HEK293 (cell line): Measurements from ENCODE around the gene OPN1SW.

Experiments
- CTCF ChIA-PET: fragments of 350-600 bp; formaldehyde crosslinking; extraction: SDS; loops from one replicate; lab custom pipeline; 2021; ENCODE audit warnings: antibody characterized with exemption; lab: Yijun Ruan, JAX
- POLR2A ChIA-PET: fragments of 300-600 bp; formaldehyde crosslinking; extraction: SDS; loops from one replicate; lab custom pipeline; 2020; ENCODE audit warnings: antibody characterized with exemption, inconsistent platforms; lab: Yijun Ruan, JAX
- H3K27ac ChIP-seq: fragments of 200-500 bp; sonication (Bioruptor generic); 2 replicates; pipeline ENCODE4 v1.5.1; 2014; ENCODE audit warnings: low read depth, low read length, control low read depth, inconsistent platforms; ENCODE audit errors: extremely low read depth
- H3K36me3 ChIP-seq, 2 experiments: fragments of 200-500 bp in 1 of 2; sonication (Bioruptor generic) in 1 of 2; 1 replicate in 1 of 2; 2 replicates in 1 of 2; pipeline ENCODE4 v1.5.1; 2014 to 2017; ENCODE audit warnings: inconsistent platforms in 2 of 2, low read length in 2 of 2; ENCODE audit not compliant: control insufficient read depth in 2 of 2, insufficient read depth in 1 of 2
- H3K4me1 ChIP-seq: fragments of 200-500 bp; sonication (Bioruptor generic); 2 replicates; pipeline ENCODE4 v1.5.1; 2014; ENCODE audit warnings: mild to moderate bottlenecking, low read length, inconsistent platforms; ENCODE audit not compliant: control insufficient read depth, insufficient read depth
- H3K4me3 ChIP-seq: 2 replicates; pipeline ENCODE4 v1.5.1; 2011; ENCODE audit warnings: low read depth, mild to moderate bottlenecking, control low read depth, low read length, moderate library complexity
- H3K9me3 ChIP-seq: fragments of 200-500 bp; sonication (Bioruptor generic); 2 replicates; pipeline ENCODE4 v1.5.1; 2014; ENCODE audit warnings: low read depth, low read length, inconsistent platforms; ENCODE audit not compliant: control insufficient read depth, insufficient read depth
- HOXD13 ChIP-seq: sonication (generic); formaldehyde crosslinking; IDR thresholded peaks from 2 replicates; pipeline ENCODE4 v1.8.0; 2022; ENCODE audit warnings: missing genetic modification reagents, borderline replicate concordance
- ZBTB7A ChIP-seq: fragments of 450-650 bp; formaldehyde crosslinking; IDR thresholded peaks from 2 replicates; pipeline ENCODE4 v1.5.1; 2016; ENCODE audit warnings: low read depth, missing biosample characterization, missing genetic modification characterization
- ZIC2 ChIP-seq: fragments of 450-650 bp; formaldehyde crosslinking; IDR thresholded peaks from 2 replicates; pipeline ENCODE4 v1.5.1; 2016; ENCODE audit warnings: missing biosample characterization, missing genetic modification characterization
- ZNF16 ChIP-seq: fragments of 450-650 bp; formaldehyde crosslinking; IDR thresholded peaks from 2 replicates; pipeline ENCODE4 v1.5.1; 2016; ENCODE audit warnings: low read depth, missing biosample characterization, missing genetic modification characterization
- ZNF223 ChIP-seq: fragments of 450-650 bp; formaldehyde crosslinking; IDR thresholded peaks from 2 replicates; pipeline ENCODE4 v1.5.1; 2016; ENCODE audit warnings: missing biosample characterization, missing genetic modification characterization
- ZNF335 ChIP-seq: fragments of 450-650 bp; formaldehyde crosslinking; conservative IDR thresholded peaks from 2 replicates; pipeline ENCODE4 v1.5.1; 2016; ENCODE audit warnings: missing biosample characterization, missing genetic modification characterization
- ZNF391 ChIP-seq: fragments of 450-650 bp; formaldehyde crosslinking; IDR thresholded peaks from 2 replicates; pipeline ENCODE4 v1.5.1; 2016; ENCODE audit warnings: low read depth, missing biosample characterization, missing genetic modification characterization, borderline replicate concordance
- ZNF404 ChIP-seq: fragments of 450-650 bp; formaldehyde crosslinking; IDR thresholded peaks from 2 replicates; pipeline ENCODE4 v1.5.1; 2017; ENCODE audit warnings: missing biosample characterization, missing genetic modification characterization
- ZNF501 ChIP-seq: fragments of 450-650 bp; formaldehyde crosslinking; IDR thresholded peaks from 2 replicates; pipeline ENCODE4 v1.5.1; 2016; ENCODE audit warnings: missing biosample characterization, missing genetic modification characterization
- ZNF555 ChIP-seq: fragments of 450-650 bp; formaldehyde crosslinking; conservative IDR thresholded peaks from 2 replicates; pipeline ENCODE4 v1.5.1; 2017; ENCODE audit warnings: missing biosample characterization, mild to moderate bottlenecking, missing genetic modification characterization, inconsistent platforms
- ZNF654 ChIP-seq: fragments of 450-650 bp; formaldehyde crosslinking; IDR thresholded peaks from 2 replicates; pipeline ENCODE4 v1.5.1; 2016; ENCODE audit warnings: low read depth, missing biosample characterization, missing genetic modification characterization
- ZNF670 ChIP-seq: fragments of 450-650 bp; formaldehyde crosslinking; IDR thresholded peaks from 2 replicates; pipeline ENCODE4 v1.5.1; 2016; ENCODE audit warnings: missing biosample characterization, missing genetic modification characterization, low read depth
- TF ChIP-seq, protein P1 (sequence below): fragments of 450-650 bp; formaldehyde crosslinking; IDR thresholded peaks from 2 replicates; pipeline ENCODE4 v1.5.1; 2016; ENCODE audit warnings: missing biosample characterization, missing genetic modification characterization
- TF ChIP-seq, protein P2 (sequence below): fragments of 450-650 bp; formaldehyde crosslinking; IDR thresholded peaks from 2 replicates; pipeline ENCODE4 v1.5.1; 2016; ENCODE audit warnings: missing biosample characterization, missing genetic modification characterization, borderline replicate concordance
- TF ChIP-seq, protein P3 (sequence below): fragments of 450-650 bp; formaldehyde crosslinking; IDR thresholded peaks from 2 replicates; pipeline ENCODE4 v1.5.1; 2016; ENCODE audit warnings: missing biosample characterization, missing genetic modification characterization
- TF ChIP-seq, protein P4 (sequence below): fragments of 450-650 bp; formaldehyde crosslinking; IDR thresholded peaks from 2 replicates; pipeline ENCODE4 v1.5.1; 2017; ENCODE audit warnings: missing biosample characterization, missing genetic modification characterization

Gene OPN1SW

DNA sequence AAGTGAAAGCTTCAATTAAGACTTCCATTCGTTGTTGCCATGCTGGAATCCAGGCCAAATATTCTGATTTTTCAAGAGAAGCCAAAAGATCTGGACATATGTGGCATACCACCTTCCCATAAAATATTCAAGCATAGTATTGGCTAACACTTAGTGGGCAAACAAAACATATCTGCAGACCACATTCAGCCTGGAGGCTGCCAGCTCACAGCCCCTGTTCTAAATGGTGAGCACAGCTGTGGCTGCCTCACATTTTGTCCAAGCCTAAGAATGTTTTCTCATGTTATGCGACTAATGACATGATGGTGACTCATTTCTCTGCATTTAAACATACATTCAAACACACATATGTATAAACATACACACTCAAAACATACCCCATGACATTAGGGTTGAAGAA lies 47.0 kb downstream of the OPN1SW start:
- Histone ChIP-seq H3K27ac (no peak overlapping the region), H3K36me3 (no peaks in the 10 kb centered on the region), H3K9me3 (no peaks in the 10 kb centered on the region), H3K4me1 (no peaks in the 10 kb centered on the region), H3K4me3 (no peak overlapping the region)
- ChIA-PET POLR2A (no interaction called here), CTCF (no interaction called here)
- TF ChIP-seq ZNF223 (tag by site-specific recombination) (no peak), ZNF335 (tag by site-specific recombination) (no peak), HOXD13 (CRISPR knock-in tag) (no peak), ZNF654 (tag by site-specific recombination) (no peak), ZNF501 (no peak)
- TF ChIP-seq, protein P1, sequence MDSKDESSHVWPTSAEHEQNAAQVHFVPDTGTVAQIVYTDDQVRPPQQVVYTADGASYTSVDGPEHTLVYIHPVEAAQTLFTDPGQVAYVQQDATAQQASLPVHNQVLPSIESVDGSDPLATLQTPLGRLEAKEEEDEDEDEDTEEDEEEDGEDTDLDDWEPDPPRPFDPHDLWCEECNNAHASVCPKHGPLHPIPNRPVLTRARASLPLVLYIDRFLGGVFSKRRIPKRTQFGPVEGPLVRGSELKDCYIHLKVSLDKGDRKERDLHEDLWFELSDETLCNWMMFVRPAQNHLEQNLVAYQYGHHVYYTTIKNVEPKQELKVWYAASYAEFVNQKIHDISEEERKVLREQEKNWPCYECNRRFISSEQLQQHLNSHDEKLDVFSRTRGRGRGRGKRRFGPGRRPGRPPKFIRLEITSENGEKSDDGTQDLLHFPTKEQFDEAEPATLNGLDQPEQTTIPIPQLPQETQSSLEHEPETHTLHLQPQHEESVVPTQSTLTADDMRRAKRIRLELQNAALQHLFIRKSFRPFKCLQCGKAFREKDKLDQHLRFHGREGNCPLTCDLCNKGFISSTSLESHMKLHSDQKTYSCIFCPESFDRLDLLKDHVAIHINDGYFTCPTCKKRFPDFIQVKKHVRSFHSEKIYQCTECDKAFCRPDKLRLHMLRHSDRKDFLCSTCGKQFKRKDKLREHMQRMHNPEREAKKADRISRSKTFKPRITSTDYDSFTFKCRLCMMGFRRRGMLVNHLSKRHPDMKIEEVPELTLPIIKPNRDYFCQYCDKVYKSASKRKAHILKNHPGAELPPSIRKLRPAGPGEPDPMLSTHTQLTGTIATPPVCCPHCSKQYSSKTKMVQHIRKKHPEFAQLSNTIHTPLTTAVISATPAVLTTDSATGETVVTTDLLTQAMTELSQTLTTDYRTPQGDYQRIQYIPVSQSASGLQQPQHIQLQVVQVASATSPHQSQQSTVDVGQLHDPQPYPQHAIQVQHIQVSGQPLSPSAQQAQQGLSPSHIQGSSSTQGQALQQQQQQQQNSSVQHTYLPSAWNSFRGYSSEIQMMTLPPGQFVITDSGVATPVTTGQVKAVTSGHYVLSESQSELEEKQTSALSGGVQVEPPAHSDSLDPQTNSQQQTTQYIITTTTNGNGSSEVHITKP (tag by site-specific recombination) = no peak
- TF ChIP-seq, protein P2, sequence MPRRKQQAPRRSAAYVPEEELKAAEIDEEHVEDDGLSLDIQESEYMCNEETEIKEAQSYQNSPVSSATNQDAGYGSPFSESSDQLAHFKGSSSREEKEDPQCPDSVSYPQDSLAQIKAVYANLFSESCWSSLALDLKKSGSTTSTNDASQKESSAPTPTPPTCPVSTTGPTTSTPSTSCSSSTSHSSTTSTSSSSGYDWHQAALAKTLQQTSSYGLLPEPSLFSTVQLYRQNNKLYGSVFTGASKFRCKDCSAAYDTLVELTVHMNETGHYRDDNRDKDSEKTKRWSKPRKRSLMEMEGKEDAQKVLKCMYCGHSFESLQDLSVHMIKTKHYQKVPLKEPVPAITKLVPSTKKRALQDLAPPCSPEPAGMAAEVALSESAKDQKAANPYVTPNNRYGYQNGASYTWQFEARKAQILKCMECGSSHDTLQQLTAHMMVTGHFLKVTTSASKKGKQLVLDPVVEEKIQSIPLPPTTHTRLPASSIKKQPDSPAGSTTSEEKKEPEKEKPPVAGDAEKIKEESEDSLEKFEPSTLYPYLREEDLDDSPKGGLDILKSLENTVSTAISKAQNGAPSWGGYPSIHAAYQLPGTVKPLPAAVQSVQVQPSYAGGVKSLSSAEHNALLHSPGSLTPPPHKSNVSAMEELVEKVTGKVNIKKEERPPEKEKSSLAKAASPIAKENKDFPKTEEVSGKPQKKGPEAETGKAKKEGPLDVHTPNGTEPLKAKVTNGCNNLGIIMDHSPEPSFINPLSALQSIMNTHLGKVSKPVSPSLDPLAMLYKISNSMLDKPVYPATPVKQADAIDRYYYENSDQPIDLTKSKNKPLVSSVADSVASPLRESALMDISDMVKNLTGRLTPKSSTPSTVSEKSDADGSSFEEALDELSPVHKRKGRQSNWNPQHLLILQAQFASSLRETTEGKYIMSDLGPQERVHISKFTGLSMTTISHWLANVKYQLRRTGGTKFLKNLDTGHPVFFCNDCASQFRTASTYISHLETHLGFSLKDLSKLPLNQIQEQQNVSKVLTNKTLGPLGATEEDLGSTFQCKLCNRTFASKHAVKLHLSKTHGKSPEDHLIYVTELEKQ = no peak

DNA sequence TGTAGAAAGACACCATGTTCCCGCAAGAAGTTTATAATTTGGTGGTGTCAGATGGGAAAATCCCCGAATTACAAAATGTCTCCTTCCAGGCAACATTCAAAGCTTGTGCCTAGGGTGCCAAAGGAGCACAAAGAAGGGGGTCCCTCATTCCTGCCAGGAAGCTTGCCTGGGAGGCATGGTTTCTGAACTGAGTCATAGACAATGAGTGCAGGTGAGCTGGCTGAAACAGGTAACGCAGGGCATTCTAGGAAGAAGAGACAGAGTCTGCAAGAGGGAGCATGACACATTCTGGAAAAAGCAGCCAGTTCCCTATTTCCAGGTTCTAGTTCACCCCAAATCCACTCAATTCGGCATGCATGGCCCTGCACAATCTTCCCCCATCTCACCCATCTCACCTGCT lies 48.4 kb downstream of the OPN1SW start:
- POLR2A ChIA-PET = no interaction called here
- Histone ChIP-seq H3K27ac (no peak overlapping the region), H3K4me1 (no peaks in the 10 kb centered on the region), H3K9me3 (no peaks in the 10 kb centered on the region), H3K36me3 (no peaks in the 10 kb centered on the region), H3K4me3 (no peak overlapping the region)
- CTCF ChIA-PET = interaction anchor here (0.6 kb wide), 1 partner anchor 46 kb away, joined by 4 read pairs; no protein-coding TSS in a partner anchor
- TF ChIP-seq ZNF501 = no peak
- no peak for TF ChIP-seq ZIC2 (tag by site-specific recombination)
- TF ChIP-seq ZNF555 (tag by site-specific recombination) = no peak
- no peak for TF ChIP-seq ZNF16
- no peak for TF ChIP-seq ZNF391 (tag by site-specific recombination)
- TF ChIP-seq, protein P3, sequence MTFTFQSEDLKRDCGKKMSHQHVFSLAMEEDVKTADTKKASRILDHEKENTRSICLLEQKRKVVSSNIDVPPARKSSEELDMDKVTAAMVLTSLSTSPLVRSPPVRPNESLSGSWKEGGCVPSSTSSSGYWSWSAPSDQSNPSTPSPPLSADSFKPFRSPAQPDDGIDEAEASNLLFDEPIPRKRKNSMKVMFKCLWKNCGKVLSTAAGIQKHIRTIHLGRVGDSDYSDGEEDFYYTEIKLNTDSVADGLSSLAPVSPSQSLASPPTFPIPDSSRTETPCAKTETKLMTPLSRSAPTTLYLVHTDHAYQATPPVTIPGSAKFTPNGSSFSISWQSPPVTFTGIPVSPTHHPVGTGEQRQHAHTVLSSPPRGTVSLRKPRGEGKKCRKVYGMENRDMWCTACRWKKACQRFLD (tag by site-specific recombination) = no peak
- no peak for TF ChIP-seq ZNF670 (tag by site-specific recombination)
- TF ChIP-seq ZBTB7A (tag by site-specific recombination) = no peak
- TF ChIP-seq, protein P4, sequence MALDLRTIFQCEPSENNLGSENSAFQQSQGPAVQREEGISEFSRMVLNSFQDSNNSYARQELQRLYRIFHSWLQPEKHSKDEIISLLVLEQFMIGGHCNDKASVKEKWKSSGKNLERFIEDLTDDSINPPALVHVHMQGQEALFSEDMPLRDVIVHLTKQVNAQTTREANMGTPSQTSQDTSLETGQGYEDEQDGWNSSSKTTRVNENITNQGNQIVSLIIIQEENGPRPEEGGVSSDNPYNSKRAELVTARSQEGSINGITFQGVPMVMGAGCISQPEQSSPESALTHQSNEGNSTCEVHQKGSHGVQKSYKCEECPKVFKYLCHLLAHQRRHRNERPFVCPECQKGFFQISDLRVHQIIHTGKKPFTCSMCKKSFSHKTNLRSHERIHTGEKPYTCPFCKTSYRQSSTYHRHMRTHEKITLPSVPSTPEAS = no peak
- TF ChIP-seq ZNF404 (tag by site-specific recombination) = no peak
